GM23338 (cell line): ENCODE data around the gene LRP1B. TPM values are rescaled to one million over a fixed set of nuclear protein-coding genes. Genes with fewer than 3 reads are reported as not detected.

Source experiments
- ATAC-seq: fragments of 200-7000 bp; cut with Tn5 transposase; 3 replicates; pipeline ENCODE4 v1.9.1; 2020
- DNase-seq: peaks from one replicate; pipeline ENCODE4 v3.0.0-alpha.2; 2015; ENCODE audit warnings: low spot score
- H2AFZ ChIP-seq: fragments of 200-600 bp; sonication (generic); 2 replicates; pipeline ENCODE4 v1.8.0; 2016; ENCODE audit warnings: antibody characterized with exemption, mild to moderate bottlenecking, moderate library complexity
- H3F3A ChIP-seq: fragments of 200-600 bp; sonication (generic); replicated peaks from 2 replicates; pipeline ENCODE4 v1.8.0; 2017; ENCODE audit warnings: antibody characterized with exemption, mixed run types, low read depth
- H3K27ac ChIP-seq: fragments of 200-600 bp; sonication (generic); 2 replicates; pipeline ENCODE4 v1.6.1; 2016; ENCODE audit warnings: low read depth
- H3K27me3 ChIP-seq: fragments of 200-600 bp; sonication (generic); 2 replicates; pipeline ENCODE4 v1.8.0; 2016; ENCODE audit warnings: mild to moderate bottlenecking, mixed run types, moderate library complexity; ENCODE audit not compliant: insufficient read depth
- H3K36me3 ChIP-seq: fragments of 200-600 bp; sonication (generic); 2 replicates; pipeline ENCODE4 v1.8.0; 2016; ENCODE audit warnings: mild to moderate bottlenecking; ENCODE audit not compliant: insufficient read depth
- H3K4me1 ChIP-seq: fragments of 200-600 bp; sonication (generic); 2 replicates; pipeline ENCODE4 v1.8.0; 2016; ENCODE audit warnings: mild to moderate bottlenecking, moderate library complexity; ENCODE audit not compliant: insufficient read depth
- H3K4me2 ChIP-seq: fragments of 200-600 bp; sonication (generic); 2 replicates; pipeline ENCODE4 v1.7.1; 2017; ENCODE audit warnings: mixed run types
- H3K4me3 ChIP-seq: fragments of 200-600 bp; sonication (generic); 2 replicates; pipeline ENCODE4 v1.6.1; 2016; ENCODE audit warnings: mixed run types
- H3K79me2 ChIP-seq: fragments of 200-600 bp; sonication (generic); replicated peaks from 2 replicates; pipeline ENCODE4 v1.8.0; 2017; ENCODE audit warnings: mild to moderate bottlenecking; ENCODE audit not compliant: insufficient read depth
- H3K9me2 ChIP-seq: fragments of 200-600 bp; sonication (generic); 2 replicates; pipeline ENCODE4 v1.8.0; 2017; ENCODE audit not compliant: insufficient read depth
- H4K20me1 ChIP-seq: fragments of 200-600 bp; sonication (generic); replicated peaks from 2 replicates; pipeline ENCODE4 v1.8.0; 2017; ENCODE audit warnings: mild to moderate bottlenecking; ENCODE audit not compliant: insufficient read depth
- H3K27ac Mint-ChIP-seq: 2 replicates; pipeline ENCODE4 v1.8.0; 2020; ENCODE audit warnings: inconsistent platforms, mild to moderate bottlenecking, moderate library complexity, mixed read lengths
- H3K27me3 Mint-ChIP-seq: 3 replicates; pipeline ENCODE4 v1.8.0; 2022; ENCODE audit warnings: low read depth, mild to moderate bottlenecking, moderate library complexity, mixed read lengths, inconsistent platforms; ENCODE audit not compliant: insufficient read depth, poor library complexity
- H3K36me3 Mint-ChIP-seq: 3 replicates; pipeline ENCODE4 v1.8.0; 2021; ENCODE audit warnings: low read depth, mild to moderate bottlenecking, inconsistent platforms, moderate library complexity, mixed read lengths
- H3K4me1 Mint-ChIP-seq: 3 replicates; pipeline ENCODE4 v1.8.0; 2020; ENCODE audit warnings: mild to moderate bottlenecking, inconsistent platforms, mixed read lengths
- H3K4me3 Mint-ChIP-seq: 3 replicates; pipeline ENCODE4 v1.8.0; 2021; ENCODE audit warnings: moderate library complexity, mild to moderate bottlenecking, inconsistent platforms, mixed read lengths
- H3K9me3 Mint-ChIP-seq: 3 replicates; pipeline ENCODE4 v1.8.0; 2020; ENCODE audit warnings: moderate library complexity, mild to moderate bottlenecking, inconsistent platforms, mixed read lengths
- CREB1 ChIP-seq: fragments of 250-450 bp; sonication (Bioruptor Pico); IDR thresholded peaks from 2 replicates; pipeline ENCODE4 v1.5.0; 2020; ENCODE audit warnings: low read depth, mild to moderate bottlenecking, moderate library complexity
- CTCF ChIP-seq, 2 experiments: fragments of 200-600 bp in 1 of 2; sonication (generic) in 1 of 2; conservative IDR thresholded peaks; 2 replicates each; pipeline versions ENCODE4 v1.5.1 to v1.6.1; 2016 to 2017; ENCODE audit warnings: antibody characterized with exemption in 2 of 2, low read depth in 2 of 2, mild to moderate bottlenecking in 2 of 2, moderate library complexity in 1 of 2
- ETS1 ChIP-seq: IDR thresholded peaks from 2 replicates; pipeline ENCODE4 v1.6.1; 2016; ENCODE audit warnings: antibody characterized with exemption
- EZH2 ChIP-seq: fragments of 200-600 bp; sonication (generic); IDR thresholded peaks from one replicate; pipeline ENCODE4 v1.8.0; 2017; ENCODE audit warnings: antibody characterized with exemption, mild to moderate bottlenecking, low read depth; ENCODE audit not compliant: unreplicated experiment
- EZH2phosphoT487 ChIP-seq: fragments of 200-600 bp; sonication (generic); IDR thresholded peaks from one replicate; pipeline ENCODE4 v1.8.1; 2018; ENCODE audit warnings: antibody characterized with exemption; ENCODE audit not compliant: unreplicated experiment
- NANOG ChIP-seq: IDR thresholded peaks from 2 replicates; pipeline ENCODE4 v1.6.1; 2016; ENCODE audit warnings: antibody characterized with exemption, borderline replicate concordance
- POLR2AphosphoS5 ChIP-seq: IDR thresholded peaks from 2 replicates; pipeline ENCODE4 v1.6.1; 2016; ENCODE audit warnings: antibody characterized with exemption, low read depth
- polyA plus RNA-seq: library from polyadenylated mRNA; unstranded; fragments of >200 nt; fragmentation: Nextera tagmentation; extraction: Ambion mirVana; gene quantifications from 2 replicates; pipeline ENCODE4 v1.2.1, GENCODE V29; 2016
- total RNA-seq: library from RNA; depleted of rRNA; stranded (reverse); fragments of >200 nt; shearing (Covaris generic); gene quantifications from 2 replicates; pipeline ENCODE4 v1.2.3, GENCODE V29; 2014

The LRP1B gene
- total and polyA plus RNA-seq, 2 experiments from 2014 or later, result 0.15 to 0.97 TPM

GRCh38 chr2:140801311-140801710, 1329.5 kb downstream of the LRP1B start:
- Histone ChIP-seq H3F3A (no peaks in the 10 kb centered on the region), H3K27me3 (no peaks in the 10 kb centered on the region), H4K20me1 (no peaks in the 10 kb centered on the region), H3K36me3 (no peaks in the 10 kb centered on the region), H3K9me2 (no peaks in the 10 kb centered on the region), H3K4me3 (no peak overlapping the region), H3K27ac (no peak overlapping the region), H3K4me2 (no peak overlapping the region), H2AFZ (no peak overlapping the region; the same call in 1 of the 2 replicates), H3K4me1 (no peaks in the 10 kb centered on the region), H3K79me2 (no peaks in the 10 kb centered on the region)
- no peaks in the 10 kb centered on the region for H3K36me3 Mint-ChIP-seq
- peaks cover 4% of the 10 kb centered on the region; the same call in 2 of the 3 replicates for H3K4me1 Mint-ChIP-seq
- H3K4me3 Mint-ChIP-seq, result no peak overlapping the region
- no peak overlapping the region for H3K27ac Mint-ChIP-seq
- H3K27me3 Mint-ChIP-seq, result no peaks in the 10 kb centered on the region
- no peaks in the 10 kb centered on the region; the same call in 2 of the 3 replicates for H3K9me3 Mint-ChIP-seq
- DNase-seq (no peak), ATAC-seq (no peak)
- TF ChIP-seq NANOG (no peak), CREB1 (CRISPR knock-in tag) (no peak), POLR2AphosphoS5 (no peak), EZH2 (no peak), CTCF (conservative IDR thresholded peaks at IDR 0.05; ENCODE audit: low read depth in 2 of 2) (no peak)

GRCh38 chr2:140797718-140798117, 1333.1 kb downstream of the LRP1B start:
- Histone ChIP-seq H3K9me2 (no peaks in the 10 kb centered on the region), H3K4me3 (no peak overlapping the region), H3K27me3 (no peaks in the 10 kb centered on the region), H3K4me1 (no peaks in the 10 kb centered on the region), H4K20me1 (no peaks in the 10 kb centered on the region), H3K27ac (no peak overlapping the region), H3K36me3 (no peaks in the 10 kb centered on the region), H2AFZ (no peak overlapping the region), H3F3A (no peaks in the 10 kb centered on the region), H3K79me2 (no peaks in the 10 kb centered on the region), H3K4me2 (no peak overlapping the region)
- TF ChIP-seq EZH2, result no peak
- DNase-seq (no peak), ATAC-seq (no peak)
- H3K36me3 Mint-ChIP-seq, result no peaks in the 10 kb centered on the region
- H3K4me1 Mint-ChIP-seq, result peaks cover 4% of the 10 kb centered on the region; the same call in 2 of the 3 replicates
- no peak overlapping the region for H3K27ac Mint-ChIP-seq
- no peak overlapping the region for H3K4me3 Mint-ChIP-seq
- H3K9me3 Mint-ChIP-seq, result no peaks in the 10 kb centered on the region
- H3K27me3 Mint-ChIP-seq, result no peaks in the 10 kb centered on the region

- Mint-ChIP-seq H3K27ac (no peak overlapping the region), H3K36me3 (no peaks in the 10 kb centered on the region), H3K4me1 (peaks cover under 1% of the 10 kb centered on the region; the same call in 1 of the 3 replicates), H3K9me3 (peaks cover 6% of the 10 kb centered on the region; the same call in 1 of the 3 replicates), H3K4me3 (no peak overlapping the region), H3K27me3 (no peaks in the 10 kb centered on the region)
- Histone ChIP-seq H3K4me1 (0 out of 2 replicates have a peak, but pooled peaks cover under 1% of the 10 kb centered on the region), H3K4me3 (no peak overlapping the region), H4K20me1 (no peaks in the 10 kb centered on the region), H2AFZ (no peak overlapping the region), H3K36me3 (no peaks in the 10 kb centered on the region), H3K9me2 (no peaks in the 10 kb centered on the region), H3K27ac (no peak overlapping the region), H3K79me2 (no peaks in the 10 kb centered on the region), H3F3A (no peaks in the 10 kb centered on the region), H3K4me2 (no peak overlapping the region), H3K27me3 (no peaks in the 10 kb centered on the region)
- ATAC-seq (no peak), DNase-seq (no peak)
- TF ChIP-seq ETS1 (no peak), EZH2phosphoT487 (no peak)
These were observed 1339.0 kb downstream of the LRP1B start for GRCh38 chr2:140791802-140792201.
